Heart left ventricle (tissue), 16 donors: ENCODE measurements around the gene TCF19. TPM values are rescaled to one million over a fixed set of nuclear protein-coding genes. Genes with fewer than 3 reads are reported as not detected.
"Not testable (repeated sequence)": the region's sequence is repeated elsewhere in the genome, so short reads cannot be mapped to it uniquely, and the experiment has no call there.

ENCODE experiments used
- ATAC-seq, 4 donors: fragments of 200-7000 bp; cut with Tn5 transposase; one replicate each; pipeline ENCODE4 v1.9.1; 2020 to 2022; ENCODE audit warnings: moderate library complexity in 4 of 4, mild to moderate bottlenecking in 3 of 4, moderate number of reproducible peaks in 1 of 4
- DNase-seq, 5 donors: peaks; one replicate each; pipeline ENCODE4 v3.0.0-alpha.2; 2020
- H3K27ac ChIP-seq, 12 donors: fragments of 200-600 bp; sonication (generic) in 4 of 12; one replicate each; pipeline versions ENCODE4 v1.5.0 to v1.8.0; 2016 to 2022; ENCODE audit warnings: mild to moderate bottlenecking in 2 of 12
- H3K27me3 ChIP-seq, 9 donors: fragments of 200-600 bp; sonication (generic) in 2 of 9; one replicate each; pipeline versions ENCODE4 v1.5.1 to v1.8.0; 2016 to 2022; ENCODE audit warnings: mild to moderate bottlenecking in 3 of 9
- H3K36me3 ChIP-seq, 9 donors: fragments of 200-600 bp; sonication (generic) in 2 of 9; one replicate each; pipeline versions ENCODE4 v1.5.0 to v1.8.0; 2018 to 2022; ENCODE audit warnings: mild to moderate bottlenecking in 2 of 9
- H3K4me1 ChIP-seq, 12 donors: fragments of 200-600 bp; sonication (generic) in 4 of 12; one replicate each; pipeline versions ENCODE4 v1.5.0 to v1.8.0; 2016 to 2022; ENCODE audit warnings: mild to moderate bottlenecking in 3 of 12
- H3K4me3 ChIP-seq, 12 donors: fragments of 200-600 bp; sonication (generic) in 4 of 12; one replicate each; pipeline versions ENCODE4 v1.5.0 to v1.8.0; 2017 to 2022; ENCODE audit warnings: mild to moderate bottlenecking in 9 of 12, moderate library complexity in 4 of 12
- H3K9me3 ChIP-seq, 12 donors: fragments of 200-600 bp; sonication (generic) in 4 of 12; one replicate each; pipeline versions ENCODE4 v1.5.0 to v1.8.0; 2016 to 2022; ENCODE audit warnings: mild to moderate bottlenecking in 1 of 12
- POLR2A ChIP-seq, 2 donors: fragments of 450-650 bp; IDR thresholded peaks; one replicate each; pipeline ENCODE4 v1.6.1; 2017; ENCODE audit warnings: antibody characterized with exemption in 2 of 2, mild to moderate bottlenecking in 2 of 2, moderate library complexity in 2 of 2
- WGBS, 4 donors: extraction: QIAGEN DNeasy Blood & Tissue Kit in 2 of 4; methylation state at CpG; one replicate each; pipeline versions ENCODE4 v1.1.5 to v1.1.7; 2013 to 2018; 5-methylcytosine and 5-hydroxymethylcytosine counted together
- intact Hi-C, 10 donors: fragments of 100-400 bp; cut with DNase I; formaldehyde crosslinking; loops; one replicate each; pipeline versions ENCODE4 v1.11.1 to v1.14.2; 2022
- polyA plus RNA-seq, 2 donors: library from polyadenylated mRNA; stranded (reverse); fragments of 200-250 nt; gene quantifications; one replicate each; pipeline ENCODE4 v1.2.3, GENCODE V29; 2013
- total RNA-seq, 9 donors: library from RNA; depleted of rRNA in 2 of 9; stranded (reverse); fragments of >200 nt in 2 of 9; fragmentation: NEBNext Ultra II Directional in 3 of 9; extraction: Animal tissue kit (Norgen Biotek cat#: 25700) in 3 of 9; gene quantifications; one replicate each; pipeline versions ENCODE4 v1.1.0 to v1.2.4, GENCODE V29; 2016 to 2023
- TF ChIP-seq, protein P1 (sequence below), 12 donors: fragments of 200-600 bp; sonication (generic) in 4 of 12; IDR thresholded peaks; one replicate each; pipeline versions ENCODE4 v1.5.0 to v1.8.0; 2018 to 2022; ENCODE audit warnings: antibody characterized with exemption in 12 of 12, mild to moderate bottlenecking in 5 of 12
- donor health status: ischemic (EF 13 %, LVEDD 7.1; RV severe dilation, severe dysfunction).
- donor health status: healthy with polysubstance abuse.
- donor health status: DM: no; HTN: yes; CAD: no.
- donor health status: DM: no; HTN: no; CAD: no.
- donor health status: ischemic (EF 25% LVEDD 6.9; RV normal size, moderate dysfunction).
- donor health status: ischemic (EF 25% LVEDD 5.7; RV mildly dilated, moderate dysfunction).
- donor health status: healthy.
- donor health status: DM: yes; HTN: yes; CAD: no.
- donor health status: ischemic (EF 35%, LVEDD 5.7; RV mildly dilated, moderate dysfunction).
- donor health status: nonischemic (EF 11% LVEDD 7.7; RV severe dilation, severe dysfunction).
- donor health status: DM: yes; HTN: yes; CAD: no.
- donor health status: PGD.
- donor health status: ischemic (EF 29% LVEDD 5.4; RV normal size, mild dysfunction).
- donor health status: nonischemic (EF 23%, LVEDD 6.1; RV moderate dilation, normal function).

The TCF19 gene
- total and polyA plus RNA-seq, 11 donors = 1.8 to 12.9 (median 2.6) TPM

DNA sequence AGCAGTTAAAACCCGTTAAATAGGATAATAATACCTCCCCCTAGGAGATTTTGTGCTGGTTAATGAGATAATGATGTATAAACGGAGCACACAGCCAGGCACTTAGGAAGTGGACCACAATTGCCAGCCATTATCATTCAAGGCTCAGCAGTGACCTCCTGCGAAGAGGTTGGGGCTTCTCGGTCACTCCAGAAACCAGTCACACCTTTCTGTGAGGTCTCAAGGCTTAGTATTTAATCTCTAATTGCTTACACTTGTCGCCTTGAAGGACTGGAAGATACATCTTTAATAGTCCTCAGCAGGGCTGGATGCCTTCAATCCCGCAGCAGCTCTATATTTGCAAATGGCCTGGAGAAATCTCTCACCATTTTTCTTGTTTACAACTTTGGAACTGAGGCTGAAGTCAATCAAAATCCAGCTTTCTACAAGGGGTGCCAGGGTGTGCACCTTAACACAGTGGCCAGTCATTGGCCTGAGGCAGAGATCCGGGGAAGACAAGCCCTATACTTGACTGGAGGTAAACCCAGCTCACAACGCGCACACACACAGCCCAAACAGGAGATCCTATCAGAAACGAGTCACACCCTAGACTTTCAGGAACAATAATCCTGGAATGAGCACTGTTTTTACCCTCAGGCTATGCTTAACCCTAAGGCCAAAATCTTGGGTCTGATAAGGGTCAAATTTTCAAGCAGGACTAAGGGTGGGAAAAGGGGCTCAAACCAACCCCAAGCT, 10.9 kb downstream of the TCF19 start:
- no peak for TF ChIP-seq POLR2A (IDR thresholded peaks at IDR 0.05)
- TF ChIP-seq, protein P1, sequence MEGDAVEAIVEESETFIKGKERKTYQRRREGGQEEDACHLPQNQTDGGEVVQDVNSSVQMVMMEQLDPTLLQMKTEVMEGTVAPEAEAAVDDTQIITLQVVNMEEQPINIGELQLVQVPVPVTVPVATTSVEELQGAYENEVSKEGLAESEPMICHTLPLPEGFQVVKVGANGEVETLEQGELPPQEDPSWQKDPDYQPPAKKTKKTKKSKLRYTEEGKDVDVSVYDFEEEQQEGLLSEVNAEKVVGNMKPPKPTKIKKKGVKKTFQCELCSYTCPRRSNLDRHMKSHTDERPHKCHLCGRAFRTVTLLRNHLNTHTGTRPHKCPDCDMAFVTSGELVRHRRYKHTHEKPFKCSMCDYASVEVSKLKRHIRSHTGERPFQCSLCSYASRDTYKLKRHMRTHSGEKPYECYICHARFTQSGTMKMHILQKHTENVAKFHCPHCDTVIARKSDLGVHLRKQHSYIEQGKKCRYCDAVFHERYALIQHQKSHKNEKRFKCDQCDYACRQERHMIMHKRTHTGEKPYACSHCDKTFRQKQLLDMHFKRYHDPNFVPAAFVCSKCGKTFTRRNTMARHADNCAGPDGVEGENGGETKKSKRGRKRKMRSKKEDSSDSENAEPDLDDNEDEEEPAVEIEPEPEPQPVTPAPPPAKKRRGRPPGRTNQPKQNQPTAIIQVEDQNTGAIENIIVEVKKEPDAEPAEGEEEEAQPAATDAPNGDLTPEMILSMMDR (IDR thresholded peaks at IDR 0.05) = no peak
- intact Hi-C loops = no loop called here
- no peaks in the 10 kb centered on the region for H3K27me3 ChIP-seq
- H3K4me3 ChIP-seq = no peak overlapping the region
- H3K4me1 ChIP-seq = peaks cover 0 to 12% (median 0%) of the 10 kb centered on the region in 12 donors
- WGBS, 4 donors = 78 to 80% (median 79%) methylated on average over 10 of the region's 10 CpGs
- H3K36me3 ChIP-seq = no peaks in the 10 kb centered on the region
- H3K9me3 ChIP-seq = no peaks in the 10 kb centered on the region
- ATAC-seq (no peak), DNase-seq (no peak)
- H3K27ac ChIP-seq = no peak overlapping the region

DNA sequence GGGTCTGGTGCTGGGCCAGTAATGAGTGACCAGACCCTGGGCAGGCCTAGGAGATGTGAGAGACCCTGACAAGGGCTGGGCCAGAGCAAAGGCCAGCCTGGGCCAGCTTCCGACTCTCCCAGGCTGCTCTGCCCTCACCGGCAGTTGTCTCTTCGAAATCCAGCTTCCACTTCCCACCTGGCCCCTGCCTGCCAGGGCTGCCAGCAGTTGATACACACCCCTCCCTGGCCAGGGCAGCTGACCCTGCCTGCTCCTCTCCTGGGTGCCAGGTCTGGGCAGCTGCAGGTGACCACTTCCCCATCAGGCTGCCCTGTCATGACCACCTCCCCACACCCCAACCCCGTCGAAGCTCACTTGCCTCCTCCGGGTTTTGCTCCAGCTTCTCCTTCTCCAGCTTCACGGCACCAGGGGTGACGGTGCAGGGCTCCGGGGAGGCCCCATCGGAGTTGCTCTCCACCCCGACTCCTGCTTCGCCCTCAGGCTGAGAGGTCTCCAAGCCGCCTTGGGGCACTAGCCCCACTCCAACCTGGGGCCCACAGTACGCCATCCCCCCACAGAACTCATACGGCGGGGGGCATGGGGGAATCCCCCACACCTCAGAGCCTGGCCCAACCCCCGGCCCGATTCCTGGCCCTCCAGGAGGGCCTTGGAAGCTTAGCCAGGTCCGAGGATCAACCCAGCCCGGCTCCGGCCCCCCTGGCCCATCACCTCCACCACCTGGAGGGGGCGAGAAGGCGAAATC, 11.6 kb downstream of the TCF19 start:
- DNase-seq, intact Hi-C loops, H3K36me3 ChIP-seq, H3K4me3 ChIP-seq, H3K9me3 ChIP-seq, H3K27me3 ChIP-seq, H3K27ac ChIP-seq, ATAC-seq: not testable (repeated sequence)
- peaks cover 0 to 12% (median 0%) of the 10 kb centered on the region in 12 donors for H3K4me1 ChIP-seq
- WGBS, 4 donors = 67 to 77% (median 73%) methylated on average over 16 to 23 of the region's 23 CpGs

DNA sequence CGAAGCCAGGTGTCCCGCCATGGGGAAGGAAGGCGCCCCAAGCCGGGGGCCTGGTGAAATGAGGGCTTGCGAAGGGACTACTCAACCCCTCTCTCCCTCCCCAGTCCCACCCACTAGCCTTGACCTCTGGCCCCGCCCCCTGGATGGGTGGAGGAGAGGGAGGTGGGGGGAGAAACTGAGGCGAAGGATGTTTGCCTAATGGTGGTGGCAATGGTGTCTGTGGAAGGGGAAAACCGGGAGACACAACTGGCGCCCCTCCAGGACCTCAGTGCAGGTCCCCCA, 12.2 kb downstream of the TCF19 start, which contains the start of gene POU5F1:
Gene POU5F1, minus strand, starts transcription at position 83 of the 282 bp plus-strand sequence. Its CDS starts 62 bp downstream, at position 21.
- no peak for TF ChIP-seq POLR2A (IDR thresholded peaks at IDR 0.05)
- TF ChIP-seq, protein P1 (IDR thresholded peaks at IDR 0.05) = no peak
- no peak for ATAC-seq
- intact Hi-C loops = no loop called here
- no peaks in the 10 kb centered on the region for H3K27me3 ChIP-seq
- H3K9me3 ChIP-seq = no peaks in the 10 kb centered on the region
- peaks cover 0 to 14% (median 0%) of the 10 kb centered on the region in 12 donors for H3K4me1 ChIP-seq
- no peak for DNase-seq
- H3K4me3 ChIP-seq = no peak within 1 kb of the TSS
- 62 to 80% (median 76%) methylated on average over 4 to 9 of the region's 9 CpGs for WGBS, 4 donors
- H3K36me3 ChIP-seq = peaks cover 0 to 3% (median 0%) of the 10 kb centered on the region in 9 donors
- no peak within 1 kb of the TSS for H3K27ac ChIP-seq

DNA sequence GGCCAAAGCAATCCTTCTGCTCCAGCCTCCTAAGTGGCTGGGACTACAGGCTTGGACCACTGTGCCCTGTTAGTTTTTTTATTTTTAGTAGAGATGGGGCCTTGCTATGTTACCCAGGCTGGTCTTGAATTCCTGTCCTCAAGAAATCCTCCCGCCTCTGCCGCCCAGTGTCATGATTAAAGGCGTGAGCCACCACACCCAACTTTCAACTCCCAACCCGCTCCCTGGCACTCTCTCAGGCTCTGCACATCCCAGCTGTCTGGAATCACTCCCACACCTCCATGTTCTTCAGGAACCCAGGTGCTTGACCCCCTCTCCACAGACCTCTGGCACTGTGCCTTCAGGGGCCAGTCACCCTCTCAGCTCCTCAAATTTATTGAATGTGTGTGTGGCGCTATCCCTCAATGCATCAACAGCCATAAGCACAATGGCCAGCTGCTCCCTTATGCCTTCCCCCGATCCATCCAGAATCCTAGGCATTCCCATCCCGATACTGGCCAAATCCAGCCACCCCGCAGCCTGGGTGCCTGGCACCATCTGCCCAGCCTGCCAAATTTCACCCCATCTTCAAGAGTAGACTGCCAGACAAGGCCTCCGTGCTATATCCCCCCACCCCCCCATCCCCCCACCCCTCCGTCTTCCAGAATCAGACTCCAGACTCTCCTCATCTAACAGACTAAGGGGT, 12.7 kb downstream of the TCF19 start:
- DNase-seq = no peak
- Histone ChIP-seq H3K36me3 (peaks cover 0 to 3% (median 0%) of the 10 kb centered on the region in 9 donors), H3K4me3 (no peak overlapping the region), H3K4me1 (peaks cover 0 to 19% (median 0%) of the 10 kb centered on the region in 12 donors), H3K9me3 (no peaks in the 10 kb centered on the region), H3K27me3 (no peaks in the 10 kb centered on the region), H3K27ac (no peak overlapping the region)
- 91 to 95% (median 92%) methylated on average over 10 of the region's 10 CpGs for WGBS, 4 donors
- intact Hi-C loops = no loop called here
- TF ChIP-seq, protein P1 (IDR thresholded peaks at IDR 0.05) = no peak
- TF ChIP-seq POLR2A (IDR thresholded peaks at IDR 0.05) = no peak
- no peak for ATAC-seq
